ENCODE data around the gene ENKD1.

ENKD1 gene

DNA sequence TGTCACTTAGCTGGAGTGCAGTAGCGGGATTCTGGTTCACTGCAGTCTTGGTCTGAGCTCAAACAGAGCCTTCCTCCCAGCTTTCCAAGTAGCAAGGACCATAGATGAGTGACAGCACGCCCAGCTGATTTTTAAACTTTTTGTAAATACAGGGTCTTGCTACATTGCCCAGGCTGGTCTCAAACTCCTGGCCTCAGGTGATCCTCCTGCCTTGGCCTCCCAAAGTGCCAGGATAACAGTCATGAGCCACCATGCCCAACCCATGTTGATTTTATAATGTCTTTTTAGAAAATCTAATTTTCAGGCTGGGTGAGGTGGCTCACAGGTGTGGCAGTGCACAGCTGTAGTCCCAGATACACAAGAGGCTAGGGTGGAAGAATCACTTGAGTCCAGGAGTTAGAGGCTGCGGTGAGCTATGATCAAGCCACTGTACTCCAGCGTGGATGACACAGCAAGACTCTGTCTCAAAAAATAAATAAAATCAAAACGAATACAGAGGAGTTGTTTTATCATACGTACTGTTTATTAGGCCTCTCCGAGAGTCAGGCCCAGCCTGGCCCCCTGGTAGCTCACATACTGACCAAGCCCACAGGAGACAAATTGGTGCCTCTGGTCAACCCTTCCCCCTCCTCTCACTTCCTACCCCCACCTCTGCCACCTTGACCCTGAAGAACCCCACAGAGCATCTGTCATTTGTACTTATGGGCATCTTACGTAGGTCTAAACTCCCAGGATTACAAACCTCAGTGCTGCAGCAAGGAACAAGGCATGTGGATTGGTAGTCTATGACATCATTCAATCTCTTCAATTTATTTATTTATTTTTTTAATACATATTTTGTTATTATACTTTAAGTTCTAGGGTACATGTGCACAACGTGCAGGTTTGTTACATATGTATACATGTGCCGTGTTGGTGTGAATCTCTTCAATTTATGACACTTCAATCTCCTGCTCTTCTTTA is 13.7 kb upstream of the ENKD1 start:
- no peak for DNase-seq

GRCh38 chr16:67678354-67679023 is 11.9 kb upstream of the ENKD1 start:
- DNase-seq: no peak

GRCh38 chr16:67677712-67678111 is 11.2 kb upstream of the ENKD1 start:
- DNase-seq: no peak

- no peak for DNase-seq
These were observed 10.4 kb upstream of the ENKD1 start for GRCh38 chr16:67676939-67677338.

GRCh38 chr16:67676516-67676915 is 10.0 kb upstream of the ENKD1 start:
- DNase-seq: no peak

DNA sequence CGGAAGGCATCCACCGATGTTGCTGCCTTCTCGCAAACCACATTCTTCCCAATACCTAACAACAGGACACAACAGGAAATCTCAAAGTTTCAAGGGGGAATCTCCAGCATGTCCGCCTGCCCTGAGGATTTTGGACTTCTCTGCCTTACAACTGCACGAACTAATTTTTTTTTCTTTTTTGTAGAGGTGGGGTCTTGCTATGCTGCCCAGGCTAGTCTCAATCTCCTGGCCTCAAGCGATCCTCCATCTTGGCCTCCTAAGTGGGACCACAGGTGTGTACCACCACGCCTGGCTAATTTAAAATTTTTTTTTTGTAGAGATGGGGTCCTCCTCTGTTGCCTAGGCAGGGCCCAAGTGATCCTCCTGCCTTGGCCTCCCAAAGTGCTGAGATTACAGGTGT is 9.4 kb upstream of the ENKD1 start:
- DNase-seq: no peak

GRCh38 chr16:67675579-67675935 is 9.0 kb upstream of the ENKD1 start:
- DNase-seq: no peak

DNA sequence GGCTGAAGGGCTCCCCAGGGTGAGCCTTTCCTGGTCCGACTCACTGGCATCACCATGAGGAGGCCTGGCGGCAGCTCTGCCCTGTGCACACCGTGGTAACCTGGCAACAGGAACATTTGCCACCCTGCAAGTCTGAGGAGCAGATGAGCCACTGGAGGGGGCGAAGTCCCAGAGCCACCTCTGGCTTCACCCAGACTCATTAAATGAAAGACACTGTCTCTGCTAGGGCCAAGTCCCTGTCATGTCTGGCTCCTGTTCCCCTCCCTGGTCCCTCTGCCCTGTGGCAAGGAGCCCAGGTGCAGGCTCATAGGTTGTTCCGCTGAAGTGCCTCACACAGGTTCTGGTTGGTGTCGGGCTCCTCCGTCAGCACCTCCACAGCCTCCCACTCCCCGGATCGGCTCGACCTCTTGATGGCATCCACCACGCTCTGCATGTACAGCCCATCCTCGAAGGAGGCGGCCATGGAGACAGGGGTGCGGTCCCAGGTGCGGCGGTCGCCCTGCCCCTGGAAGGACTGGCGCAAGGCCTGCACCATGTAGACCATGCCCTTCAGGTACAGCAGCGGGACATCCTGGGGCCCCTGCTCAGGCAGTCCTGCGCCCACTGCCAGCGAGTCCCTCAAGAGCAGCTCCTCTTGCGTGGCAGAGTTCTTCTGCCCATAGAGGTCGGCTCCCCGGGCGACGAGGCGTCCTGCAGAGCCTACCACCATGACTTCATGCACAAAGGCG is 8.5 kb upstream of the ENKD1 start:
- no peak for DNase-seq

DNA sequence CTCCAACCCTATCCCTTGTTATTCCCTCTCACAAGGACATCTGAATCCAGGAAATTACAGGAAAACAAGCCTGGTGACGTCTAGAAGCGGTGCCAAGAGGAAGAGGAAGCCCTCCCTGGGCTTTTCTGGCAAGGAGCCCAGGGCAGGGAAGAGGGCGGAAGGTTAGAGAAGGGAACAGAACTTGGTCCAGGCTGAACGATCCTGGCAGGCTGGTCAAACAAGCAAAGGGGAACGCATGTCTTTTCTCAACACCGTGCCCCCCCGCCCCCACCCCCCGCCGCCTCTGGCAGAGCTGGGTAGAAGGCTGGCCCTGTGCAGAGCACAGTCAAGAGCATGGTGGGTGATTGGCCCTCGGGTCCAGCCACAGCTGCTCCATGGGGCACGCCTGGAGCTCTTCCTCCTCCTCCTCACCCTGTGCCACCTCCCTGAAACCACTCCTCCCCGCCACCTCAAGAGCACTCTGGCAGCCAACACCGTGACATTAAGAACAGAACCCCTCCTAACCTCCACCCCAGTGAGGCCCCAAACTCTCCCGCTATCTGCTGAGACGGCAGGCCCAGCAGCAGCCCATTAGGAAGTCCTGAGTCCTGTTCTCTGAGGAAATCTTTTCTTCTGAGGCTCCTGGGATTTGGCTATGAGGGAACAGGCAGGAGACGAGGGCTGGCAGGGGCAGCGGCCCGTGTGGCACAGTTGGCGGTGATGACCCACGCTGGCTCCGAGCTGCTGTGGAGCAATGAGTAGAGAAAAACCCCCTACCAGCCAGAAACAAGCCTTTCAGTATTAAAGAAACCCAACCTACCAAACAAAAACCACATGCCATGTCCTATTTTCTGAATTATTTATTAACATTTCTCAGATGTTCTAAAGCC is 7.4 kb upstream of the ENKD1 start:
- peak in 8 of 56 donors; percentile 12 to 52 (median 26) for DNase-seq

DNA sequence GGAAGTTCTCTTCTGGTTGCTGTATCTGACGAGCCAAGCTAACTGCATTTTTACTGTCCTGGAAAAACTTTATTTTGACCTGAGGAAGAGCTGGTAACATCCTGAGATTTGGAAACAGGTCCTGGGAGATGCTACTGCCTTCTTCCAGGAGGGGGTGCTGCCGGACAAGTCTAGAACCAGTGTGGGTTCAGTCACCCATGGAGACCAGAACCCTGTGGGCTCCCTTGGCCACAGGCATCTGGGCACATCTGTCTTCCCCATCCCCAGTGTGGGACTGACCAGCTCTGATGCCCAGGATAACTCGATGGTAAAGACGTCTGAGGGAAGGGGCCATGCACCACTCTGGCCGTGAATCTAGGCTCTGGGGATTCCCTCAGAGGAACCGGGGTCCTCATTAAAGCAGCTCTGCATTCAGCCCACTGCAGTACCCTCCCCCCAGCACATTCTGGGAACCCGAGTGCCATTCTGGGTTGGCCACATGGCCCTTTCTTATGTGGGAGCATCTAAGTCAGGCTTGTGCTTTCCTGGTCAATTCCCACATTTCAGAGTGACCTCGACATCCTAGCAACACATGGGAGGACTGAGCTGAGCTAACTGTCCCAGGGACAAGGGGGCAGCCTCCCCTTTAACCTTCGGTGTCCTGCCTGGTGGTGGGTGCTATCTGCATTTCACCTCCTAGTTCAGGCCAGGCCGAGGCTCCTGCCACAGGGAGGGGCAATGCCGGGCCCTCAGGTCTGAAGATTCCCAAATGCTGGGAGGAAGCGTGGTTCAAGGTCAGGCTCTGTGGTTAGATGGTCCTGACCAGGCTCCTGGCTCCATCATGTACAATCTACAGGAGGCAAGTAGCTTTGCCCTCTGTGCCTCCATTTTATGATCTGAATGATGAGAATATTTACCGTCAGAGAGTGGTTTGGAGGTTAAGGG is 6.5 kb upstream of the ENKD1 start:
- peak in 35 of 56 donors; percentile 11 to 68 (median 27) for DNase-seq

DNA sequence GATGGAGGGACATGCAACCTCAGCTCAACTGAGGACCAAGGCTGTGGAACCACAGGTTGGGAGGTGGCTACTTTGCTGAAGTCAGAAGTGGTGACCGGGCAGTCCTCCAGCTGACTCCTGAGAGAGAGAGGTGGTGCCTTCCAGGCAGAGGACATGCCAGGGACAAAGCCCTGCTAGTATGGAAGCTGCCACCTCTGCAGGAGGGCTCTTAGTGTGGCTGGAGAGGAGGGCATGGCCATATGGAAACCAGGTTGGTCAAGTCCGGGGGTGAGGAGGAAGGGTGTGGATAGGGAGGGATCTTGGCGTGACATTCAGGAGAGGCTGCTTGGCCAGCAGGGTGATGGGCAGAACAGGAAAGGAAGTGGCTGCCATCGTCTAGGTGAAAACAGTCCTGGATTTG is 5.8 kb upstream of the ENKD1 start:
- no peak for DNase-seq

- no peak for DNase-seq
These were observed 3.0 kb upstream of the ENKD1 start for GRCh38 chr16:67669499-67670101.

DNA sequence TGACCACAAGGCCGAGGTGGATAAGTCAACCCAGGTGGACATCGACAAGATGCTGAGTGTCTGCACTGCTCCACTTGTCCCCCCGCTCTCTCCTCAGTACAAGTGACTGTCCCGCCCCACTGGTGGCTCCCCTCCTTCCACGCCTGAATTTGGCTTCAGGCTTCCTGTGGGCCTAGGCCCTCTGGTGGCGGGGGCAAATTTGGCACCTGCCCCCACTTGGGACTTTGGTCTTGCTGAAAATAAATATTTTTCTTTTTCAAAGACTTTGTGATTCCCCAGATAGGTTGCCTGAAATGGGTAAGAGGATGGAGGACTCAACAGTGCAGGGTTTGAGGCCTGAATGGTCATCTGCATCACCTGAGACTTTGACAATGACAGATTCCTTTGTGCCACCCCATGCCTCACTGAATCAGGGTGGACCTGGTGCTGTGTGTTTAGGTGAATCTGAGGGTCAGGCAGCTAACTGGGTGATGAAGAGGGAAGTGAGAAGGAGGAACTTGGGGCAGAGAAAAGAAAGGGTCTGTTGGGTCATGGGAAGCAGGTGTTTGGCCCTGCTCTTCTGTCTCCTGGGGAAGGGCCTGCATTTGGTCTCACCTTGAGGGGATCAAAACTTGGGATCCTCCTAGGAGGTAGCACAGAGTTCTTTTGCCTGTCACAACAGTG is 2.1 kb upstream of the ENKD1 start:
- DNase-seq: no peak

- DNase-seq: peak in 54 of 56 donors; percentile 19 to 91 (median 72)
These were observed 1.4 kb upstream of the ENKD1 start for GRCh38 chr16:67667817-67668494.

DNA sequence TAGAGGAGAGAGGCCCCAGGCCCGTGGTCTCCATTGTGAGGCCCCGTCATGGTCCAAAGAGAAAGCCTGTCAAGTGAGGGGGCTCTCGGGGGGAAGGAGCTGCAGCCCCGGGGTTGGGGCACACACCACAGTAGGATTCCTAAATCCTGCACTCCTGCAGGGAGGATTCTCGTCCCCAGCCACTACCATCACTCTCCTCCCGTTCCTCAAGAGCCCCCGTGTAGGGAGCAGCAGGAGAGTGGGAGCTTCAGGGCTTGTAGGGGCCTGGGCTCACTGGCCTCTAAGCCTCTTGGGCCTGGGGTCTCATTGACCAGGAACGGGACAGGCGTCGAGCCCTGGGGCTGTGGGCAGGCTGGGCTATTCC is 885 bp upstream of the ENKD1 start:
- no peak for DNase-seq

GRCh38 chr16:67666032-67666551 is 458 bp downstream of the ENKD1 start:
- DNase-seq: peak in 1 of 56 donors; percentile 33

- DNase-seq: no peak
These were observed 952 bp downstream of the ENKD1 start for GRCh38 chr16:67665598-67665997.

DNA sequence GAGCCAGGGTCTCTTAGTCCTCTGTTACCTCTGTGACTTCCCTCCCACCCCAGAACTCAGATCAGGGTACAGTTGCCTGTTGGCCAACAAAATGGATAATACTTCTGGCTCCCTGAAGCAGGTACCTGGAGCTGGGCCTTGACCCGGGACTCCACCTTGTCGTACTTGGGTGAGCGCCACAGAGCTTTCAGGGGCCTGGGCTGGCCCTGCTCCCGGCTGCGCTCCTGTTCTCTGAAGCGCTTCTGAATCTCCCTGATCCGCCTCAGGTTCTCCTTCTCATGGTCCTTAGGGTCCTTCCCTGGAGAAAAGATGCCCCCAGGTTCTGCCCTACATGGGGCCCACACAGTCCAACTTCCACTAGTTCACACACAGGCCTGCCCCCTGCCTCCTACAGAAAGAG is 1.7 kb downstream of the ENKD1 start:
- DNase-seq: no peak

Data from nucleus accumbens (tissue), 56 donors.